GM23338 (cell line): ENCODE data around the gene COBL. TPM values are rescaled to one million over a fixed set of nuclear protein-coding genes. Genes with fewer than 3 reads are reported as not detected.

Experiments
- ATAC-seq: fragments of 200-7000 bp; cut with Tn5 transposase; 3 replicates; pipeline ENCODE4 v1.9.1; 2020
- DNase-seq: peaks from one replicate; pipeline ENCODE4 v3.0.0-alpha.2; 2015; ENCODE audit warnings: low spot score
- H2AFZ ChIP-seq: fragments of 200-600 bp; sonication (generic); 2 replicates; pipeline ENCODE4 v1.8.0; 2016; ENCODE audit warnings: antibody characterized with exemption, mild to moderate bottlenecking, moderate library complexity
- H3F3A ChIP-seq: fragments of 200-600 bp; sonication (generic); replicated peaks from 2 replicates; pipeline ENCODE4 v1.8.0; 2017; ENCODE audit warnings: antibody characterized with exemption, mixed run types, low read depth
- H3K27ac ChIP-seq: fragments of 200-600 bp; sonication (generic); 2 replicates; pipeline ENCODE4 v1.6.1; 2016; ENCODE audit warnings: low read depth
- H3K27me3 ChIP-seq: fragments of 200-600 bp; sonication (generic); 2 replicates; pipeline ENCODE4 v1.8.0; 2016; ENCODE audit warnings: mild to moderate bottlenecking, mixed run types, moderate library complexity; ENCODE audit not compliant: insufficient read depth
- H3K36me3 ChIP-seq: fragments of 200-600 bp; sonication (generic); 2 replicates; pipeline ENCODE4 v1.8.0; 2016; ENCODE audit warnings: mild to moderate bottlenecking; ENCODE audit not compliant: insufficient read depth
- H3K4me1 ChIP-seq: fragments of 200-600 bp; sonication (generic); 2 replicates; pipeline ENCODE4 v1.8.0; 2016; ENCODE audit warnings: mild to moderate bottlenecking, moderate library complexity; ENCODE audit not compliant: insufficient read depth
- H3K4me2 ChIP-seq: fragments of 200-600 bp; sonication (generic); 2 replicates; pipeline ENCODE4 v1.7.1; 2017; ENCODE audit warnings: mixed run types
- H3K4me3 ChIP-seq: fragments of 200-600 bp; sonication (generic); 2 replicates; pipeline ENCODE4 v1.6.1; 2016; ENCODE audit warnings: mixed run types
- H3K79me2 ChIP-seq: fragments of 200-600 bp; sonication (generic); replicated peaks from 2 replicates; pipeline ENCODE4 v1.8.0; 2017; ENCODE audit warnings: mild to moderate bottlenecking; ENCODE audit not compliant: insufficient read depth
- H3K9me2 ChIP-seq: fragments of 200-600 bp; sonication (generic); 2 replicates; pipeline ENCODE4 v1.8.0; 2017; ENCODE audit not compliant: insufficient read depth
- H4K20me1 ChIP-seq: fragments of 200-600 bp; sonication (generic); replicated peaks from 2 replicates; pipeline ENCODE4 v1.8.0; 2017; ENCODE audit warnings: mild to moderate bottlenecking; ENCODE audit not compliant: insufficient read depth
- H3K27ac Mint-ChIP-seq: 2 replicates; pipeline ENCODE4 v1.8.0; 2020; ENCODE audit warnings: inconsistent platforms, mild to moderate bottlenecking, moderate library complexity, mixed read lengths
- H3K27me3 Mint-ChIP-seq: 3 replicates; pipeline ENCODE4 v1.8.0; 2022; ENCODE audit warnings: low read depth, mild to moderate bottlenecking, moderate library complexity, mixed read lengths, inconsistent platforms; ENCODE audit not compliant: insufficient read depth, poor library complexity
- H3K36me3 Mint-ChIP-seq: 3 replicates; pipeline ENCODE4 v1.8.0; 2021; ENCODE audit warnings: low read depth, mild to moderate bottlenecking, inconsistent platforms, moderate library complexity, mixed read lengths
- H3K4me1 Mint-ChIP-seq: 3 replicates; pipeline ENCODE4 v1.8.0; 2020; ENCODE audit warnings: mild to moderate bottlenecking, inconsistent platforms, mixed read lengths
- H3K4me3 Mint-ChIP-seq: 3 replicates; pipeline ENCODE4 v1.8.0; 2021; ENCODE audit warnings: moderate library complexity, mild to moderate bottlenecking, inconsistent platforms, mixed read lengths
- H3K9me3 Mint-ChIP-seq: 3 replicates; pipeline ENCODE4 v1.8.0; 2020; ENCODE audit warnings: moderate library complexity, mild to moderate bottlenecking, inconsistent platforms, mixed read lengths
- CREB1 ChIP-seq: fragments of 250-450 bp; sonication (Bioruptor Pico); IDR thresholded peaks from 2 replicates; pipeline ENCODE4 v1.5.0; 2020; ENCODE audit warnings: low read depth, mild to moderate bottlenecking, moderate library complexity
- EZH2 ChIP-seq: fragments of 200-600 bp; sonication (generic); IDR thresholded peaks from one replicate; pipeline ENCODE4 v1.8.0; 2017; ENCODE audit warnings: antibody characterized with exemption, mild to moderate bottlenecking, low read depth; ENCODE audit not compliant: unreplicated experiment
- NANOG ChIP-seq: IDR thresholded peaks from 2 replicates; pipeline ENCODE4 v1.6.1; 2016; ENCODE audit warnings: antibody characterized with exemption, borderline replicate concordance
- POLR2AphosphoS5 ChIP-seq: IDR thresholded peaks from 2 replicates; pipeline ENCODE4 v1.6.1; 2016; ENCODE audit warnings: antibody characterized with exemption, low read depth
- polyA plus RNA-seq: library from polyadenylated mRNA; unstranded; fragments of >200 nt; fragmentation: Nextera tagmentation; extraction: Ambion mirVana; gene quantifications from 2 replicates; pipeline ENCODE4 v1.2.1, GENCODE V29; 2016
- total RNA-seq: library from RNA; depleted of rRNA; stranded (reverse); fragments of >200 nt; shearing (Covaris generic); gene quantifications from 2 replicates; pipeline ENCODE4 v1.2.3, GENCODE V29; 2014
- TF ChIP-seq, protein P1 (sequence below), 2 experiments: fragments of 200-600 bp in 1 of 2; sonication (generic) in 1 of 2; conservative IDR thresholded peaks; 2 replicates each; pipeline versions ENCODE4 v1.5.1 to v1.6.1; 2016 to 2017; ENCODE audit warnings: antibody characterized with exemption in 2 of 2, low read depth in 2 of 2, mild to moderate bottlenecking in 2 of 2, moderate library complexity in 1 of 2
- TF ChIP-seq, protein P2 (sequence below): fragments of 250-450 bp; sonication (Bioruptor Pico); IDR thresholded peaks from 2 replicates; pipeline ENCODE4 v1.5.0; 2020; ENCODE audit warnings: mild to moderate bottlenecking, moderate library complexity

The COBL gene
- total and polyA plus RNA-seq, 2 experiments from 2014 or later: 18.3 to 51.9 TPM

DNA sequence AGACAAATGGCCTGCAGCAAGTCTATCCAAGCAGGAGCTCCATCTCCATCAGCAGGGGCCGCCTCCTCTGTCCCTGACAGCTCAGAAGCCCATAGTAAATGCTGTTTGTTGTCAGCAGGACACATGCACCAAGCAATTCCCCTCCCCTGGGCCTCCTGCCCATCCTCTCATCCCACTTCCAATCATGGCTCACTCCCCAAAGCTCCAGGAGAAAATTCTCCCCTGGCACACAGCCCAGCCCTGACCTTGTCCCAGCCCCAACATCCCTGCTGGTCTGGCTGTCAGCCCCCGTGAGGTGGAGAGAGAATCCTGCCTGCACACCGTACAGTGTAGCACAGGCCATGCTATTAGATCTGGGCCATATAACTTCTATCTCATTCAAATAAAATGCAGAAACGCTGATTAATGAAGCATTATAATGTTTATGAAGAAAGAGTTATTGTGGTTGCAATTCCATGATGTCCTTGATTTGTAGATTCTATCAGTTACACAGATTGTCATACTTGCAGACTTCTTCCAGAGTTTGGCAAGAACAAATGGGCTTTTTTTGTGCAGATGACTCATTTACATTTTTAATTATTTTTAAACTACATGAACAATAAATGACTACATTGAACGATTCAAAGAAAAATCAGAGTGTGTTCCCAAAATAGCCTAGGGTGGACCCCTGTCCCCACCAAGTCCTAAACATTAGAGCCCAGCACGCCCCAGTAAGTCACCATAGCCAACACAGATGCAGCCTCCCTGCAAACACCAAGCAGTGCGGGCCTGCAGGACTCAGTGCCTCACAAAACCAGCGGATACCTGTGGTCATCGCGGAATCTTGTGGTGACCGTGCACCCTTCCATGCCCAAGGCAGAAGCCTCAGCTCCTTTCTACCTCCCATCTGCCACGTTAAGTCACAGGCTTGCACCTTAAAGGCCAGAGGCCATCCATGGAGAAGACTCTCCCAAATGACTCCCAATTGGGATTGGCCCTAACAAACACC is 70.1 kb downstream of the COBL start:
- ATAC-seq (peak; percentile 43), DNase-seq (no peak)
- Histone ChIP-seq H3K4me3 (no peak overlapping the region), H3K4me2 (no peak overlapping the region), H3K4me1 (peaks cover 12% of the 10 kb centered on the region), H3K27me3 (no peaks in the 10 kb centered on the region), H3K27ac (no peak overlapping the region), H4K20me1 (peaks cover 49% of the 10 kb centered on the region), H3K9me2 (no peaks in the 10 kb centered on the region), H3K79me2 (peaks cover 82% of the 10 kb centered on the region), H2AFZ (no peak overlapping the region), H3K36me3 (no peaks in the 10 kb centered on the region), H3F3A (no peaks in the 10 kb centered on the region)
- peaks cover 4% of the 10 kb centered on the region for H3K27me3 Mint-ChIP-seq
- H3K4me1 Mint-ChIP-seq: peaks cover 12% of the 10 kb centered on the region
- H3K4me3 Mint-ChIP-seq: no peak overlapping the region
- H3K27ac Mint-ChIP-seq: no peak overlapping the region
- no peaks in the 10 kb centered on the region for H3K36me3 Mint-ChIP-seq
- H3K9me3 Mint-ChIP-seq: no peaks in the 10 kb centered on the region; the same call in 2 of the 3 replicates
- TF ChIP-seq CREB1: no peak
- TF ChIP-seq NANOG: no peak
- no peak for TF ChIP-seq POLR2AphosphoS5
- no peak for TF ChIP-seq EZH2
- TF ChIP-seq, protein P1, sequence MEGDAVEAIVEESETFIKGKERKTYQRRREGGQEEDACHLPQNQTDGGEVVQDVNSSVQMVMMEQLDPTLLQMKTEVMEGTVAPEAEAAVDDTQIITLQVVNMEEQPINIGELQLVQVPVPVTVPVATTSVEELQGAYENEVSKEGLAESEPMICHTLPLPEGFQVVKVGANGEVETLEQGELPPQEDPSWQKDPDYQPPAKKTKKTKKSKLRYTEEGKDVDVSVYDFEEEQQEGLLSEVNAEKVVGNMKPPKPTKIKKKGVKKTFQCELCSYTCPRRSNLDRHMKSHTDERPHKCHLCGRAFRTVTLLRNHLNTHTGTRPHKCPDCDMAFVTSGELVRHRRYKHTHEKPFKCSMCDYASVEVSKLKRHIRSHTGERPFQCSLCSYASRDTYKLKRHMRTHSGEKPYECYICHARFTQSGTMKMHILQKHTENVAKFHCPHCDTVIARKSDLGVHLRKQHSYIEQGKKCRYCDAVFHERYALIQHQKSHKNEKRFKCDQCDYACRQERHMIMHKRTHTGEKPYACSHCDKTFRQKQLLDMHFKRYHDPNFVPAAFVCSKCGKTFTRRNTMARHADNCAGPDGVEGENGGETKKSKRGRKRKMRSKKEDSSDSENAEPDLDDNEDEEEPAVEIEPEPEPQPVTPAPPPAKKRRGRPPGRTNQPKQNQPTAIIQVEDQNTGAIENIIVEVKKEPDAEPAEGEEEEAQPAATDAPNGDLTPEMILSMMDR (conservative IDR thresholded peaks at IDR 0.05; ENCODE audit: low read depth in 2 of 2): no peak
- TF ChIP-seq, protein P2, sequence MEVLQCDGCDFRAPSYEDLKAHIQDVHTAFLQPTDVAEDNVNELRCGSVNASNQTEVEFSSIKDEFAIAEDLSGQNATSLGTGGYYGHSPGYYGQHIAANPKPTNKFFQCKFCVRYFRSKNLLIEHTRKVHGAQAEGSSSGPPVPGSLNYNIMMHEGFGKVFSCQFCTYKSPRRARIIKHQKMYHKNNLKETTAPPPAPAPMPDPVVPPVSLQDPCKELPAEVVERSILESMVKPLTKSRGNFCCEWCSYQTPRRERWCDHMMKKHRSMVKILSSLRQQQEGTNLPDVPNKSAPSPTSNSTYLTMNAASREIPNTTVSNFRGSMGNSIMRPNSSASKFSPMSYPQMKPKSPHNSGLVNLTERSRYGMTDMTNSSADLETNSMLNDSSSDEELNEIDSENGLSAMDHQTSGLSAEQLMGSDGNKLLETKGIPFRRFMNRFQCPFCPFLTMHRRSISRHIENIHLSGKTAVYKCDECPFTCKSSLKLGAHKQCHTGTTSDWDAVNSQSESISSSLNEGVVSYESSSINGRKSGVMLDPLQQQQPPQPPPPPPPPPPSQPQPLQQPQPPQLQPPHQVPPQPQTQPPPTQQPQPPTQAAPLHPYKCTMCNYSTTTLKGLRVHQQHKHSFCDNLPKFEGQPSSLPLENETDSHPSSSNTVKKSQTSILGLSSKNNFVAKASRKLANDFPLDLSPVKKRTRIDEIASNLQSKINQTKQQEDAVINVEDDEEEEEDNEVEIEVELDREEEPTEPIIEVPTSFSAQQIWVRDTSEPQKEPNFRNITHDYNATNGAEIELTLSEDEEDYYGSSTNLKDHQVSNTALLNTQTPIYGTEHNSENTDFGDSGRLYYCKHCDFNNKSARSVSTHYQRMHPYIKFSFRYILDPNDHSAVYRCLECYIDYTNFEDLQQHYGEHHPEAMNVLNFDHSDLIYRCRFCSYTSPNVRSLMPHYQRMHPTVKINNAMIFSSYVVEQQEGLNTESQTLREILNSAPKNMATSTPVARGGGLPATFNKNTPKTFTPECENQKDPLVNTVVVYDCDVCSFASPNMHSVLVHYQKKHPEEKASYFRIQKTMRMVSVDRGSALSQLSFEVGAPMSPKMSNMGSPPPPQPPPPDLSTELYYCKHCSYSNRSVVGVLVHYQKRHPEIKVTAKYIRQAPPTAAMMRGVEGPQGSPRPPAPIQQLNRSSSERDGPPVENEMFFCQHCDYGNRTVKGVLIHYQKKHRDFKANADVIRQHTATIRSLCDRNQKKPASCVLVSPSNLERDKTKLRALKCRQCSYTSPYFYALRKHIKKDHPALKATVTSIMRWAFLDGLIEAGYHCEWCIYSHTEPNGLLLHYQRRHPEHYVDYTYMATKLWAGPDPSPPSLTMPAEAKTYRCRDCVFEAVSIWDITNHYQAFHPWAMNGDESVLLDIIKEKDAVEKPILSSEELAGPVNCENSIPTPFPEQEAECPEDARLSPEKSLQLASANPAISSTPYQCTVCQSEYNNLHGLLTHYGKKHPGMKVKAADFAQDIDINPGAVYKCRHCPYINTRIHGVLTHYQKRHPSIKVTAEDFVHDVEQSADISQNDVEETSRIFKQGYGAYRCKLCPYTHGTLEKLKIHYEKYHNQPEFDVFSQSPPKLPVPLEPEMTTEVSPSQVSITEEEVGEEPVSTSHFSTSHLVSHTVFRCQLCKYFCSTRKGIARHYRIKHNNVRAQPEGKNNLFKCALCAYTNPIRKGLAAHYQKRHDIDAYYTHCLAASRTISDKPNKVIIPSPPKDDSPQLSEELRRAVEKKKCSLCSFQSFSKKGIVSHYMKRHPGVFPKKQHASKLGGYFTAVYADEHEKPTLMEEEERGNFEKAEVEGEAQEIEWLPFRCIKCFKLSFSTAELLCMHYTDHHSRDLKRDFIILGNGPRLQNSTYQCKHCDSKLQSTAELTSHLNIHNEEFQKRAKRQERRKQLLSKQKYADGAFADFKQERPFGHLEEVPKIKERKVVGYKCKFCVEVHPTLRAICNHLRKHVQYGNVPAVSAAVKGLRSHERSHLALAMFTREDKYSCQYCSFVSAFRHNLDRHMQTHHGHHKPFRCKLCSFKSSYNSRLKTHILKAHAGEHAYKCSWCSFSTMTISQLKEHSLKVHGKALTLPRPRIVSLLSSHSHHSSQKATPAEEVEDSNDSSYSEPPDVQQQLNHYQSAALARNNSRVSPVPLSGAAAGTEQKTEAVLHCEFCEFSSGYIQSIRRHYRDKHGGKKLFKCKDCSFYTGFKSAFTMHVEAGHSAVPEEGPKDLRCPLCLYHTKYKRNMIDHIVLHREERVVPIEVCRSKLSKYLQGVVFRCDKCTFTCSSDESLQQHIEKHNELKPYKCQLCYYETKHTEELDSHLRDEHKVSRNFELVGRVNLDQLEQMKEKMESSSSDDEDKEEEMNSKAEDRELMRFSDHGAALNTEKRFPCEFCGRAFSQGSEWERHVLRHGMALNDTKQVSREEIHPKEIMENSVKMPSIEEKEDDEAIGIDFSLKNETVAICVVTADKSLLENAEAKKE (CRISPR knock-in tag): no peak
